ENCODE results near the gene GJD4. TPM values are rescaled to one million over a fixed set of nuclear protein-coding genes. Genes with fewer than 3 reads are reported as not detected.

The GJD4 gene
- not detected for polyA plus RNA-seq

GRCh38 chr10:35605191-35605590, at the start of gene GJD4:
GJD4 (plus strand) TSS chr10:35605341; CDS start chr10:35605568, 227 bp downstream.
- 66 to 76% methylated on average over 8 of the region's 8 CpGs for WGBS, 2 donors
- H3K9me3 ChIP-seq (ENCODE audit: control insufficient read depth in 2 of 2, insufficient read depth in 1 of 2, low read depth in 1 of 2, low read length in 1 of 2) = no peaks in the 10 kb centered on the region
- H3K4me3 ChIP-seq (ENCODE audit: low read depth in 1 of 2, low read length in 2 of 2) = no peak within 1 kb of the TSS
- no peak within 1 kb of the TSS for H3K27ac ChIP-seq (ENCODE audit: low read depth in 2 of 2, low read length in 1 of 2)
- H3K4me1 ChIP-seq (ENCODE audit: control insufficient read depth in 2 of 2, insufficient read depth in 2 of 2, low read length in 1 of 2) = peaks cover 0 to 6% of the 10 kb centered on the region in 2 donors
- H3K27me3 ChIP-seq (ENCODE audit: control insufficient read depth in 1 of 2, insufficient read depth in 2 of 2, low read length in 2 of 2) = peaks cover 0 to 7% of the 10 kb centered on the region in 2 donors
- no peaks in the 10 kb centered on the region for H3K36me3 ChIP-seq (ENCODE audit: control insufficient read depth in 2 of 2, insufficient read depth in 2 of 2, low read length in 1 of 2)

- no peak overlapping the region for H3K27ac ChIP-seq (ENCODE audit: low read depth in 2 of 2, low read length in 1 of 2)
Measured at GRCh38 chr10:35555962-35556930, 48.9 kb upstream of the GJD4 start.

GRCh38 chr10:35558276-35558675, 46.9 kb upstream of the GJD4 start:
- Histone ChIP-seq H3K27ac (ENCODE audit: low read depth in 2 of 2, low read length in 1 of 2) (no peak overlapping the region), H3K4me3 (ENCODE audit: low read depth in 1 of 2, low read length in 2 of 2) (no peak overlapping the region), H3K27me3 (ENCODE audit: control insufficient read depth in 1 of 2, insufficient read depth in 2 of 2, low read length in 2 of 2) (no peaks in the 10 kb centered on the region), H3K9me3 (ENCODE audit: control insufficient read depth in 2 of 2, insufficient read depth in 1 of 2, low read depth in 1 of 2, low read length in 1 of 2) (no peaks in the 10 kb centered on the region), H3K36me3 (ENCODE audit: control insufficient read depth in 2 of 2, insufficient read depth in 2 of 2, low read length in 1 of 2) (peaks cover 5 to 7% of the 10 kb centered on the region in 2 donors), H3K4me1 (ENCODE audit: control insufficient read depth in 2 of 2, insufficient read depth in 2 of 2, low read length in 1 of 2) (no peaks in the 10 kb centered on the region)
- 97 to 100% methylated on average over 1 of the region's 1 CpG for WGBS, 2 donors

More at GRCh38 chr10:35555962-35556930, 48.9 kb upstream of the GJD4 start:
- Histone ChIP-seq H3K36me3 (ENCODE audit: control insufficient read depth in 2 of 2, insufficient read depth in 2 of 2, low read length in 1 of 2) (peaks cover 4 to 7% of the 10 kb centered on the region in 2 donors), H3K27me3 (ENCODE audit: control insufficient read depth in 1 of 2, insufficient read depth in 2 of 2, low read length in 2 of 2) (no peaks in the 10 kb centered on the region), H3K4me3 (ENCODE audit: low read depth in 1 of 2, low read length in 2 of 2) (no peak overlapping the region), H3K9me3 (ENCODE audit: control insufficient read depth in 2 of 2, insufficient read depth in 1 of 2, low read depth in 1 of 2, low read length in 1 of 2) (no peaks in the 10 kb centered on the region), H3K4me1 (ENCODE audit: control insufficient read depth in 2 of 2, insufficient read depth in 2 of 2, low read length in 1 of 2) (no peaks in the 10 kb centered on the region)
- WGBS, 2 donors = 94% methylated on average over 6 of the region's 6 CpGs

- Histone ChIP-seq H3K27ac (ENCODE audit: low read depth in 2 of 2, low read length in 1 of 2) (no peak overlapping the region), H3K4me3 (ENCODE audit: low read depth in 1 of 2, low read length in 2 of 2) (no peak overlapping the region), H3K27me3 (ENCODE audit: control insufficient read depth in 1 of 2, insufficient read depth in 2 of 2, low read length in 2 of 2) (no peaks in the 10 kb centered on the region), H3K36me3 (ENCODE audit: control insufficient read depth in 2 of 2, insufficient read depth in 2 of 2, low read length in 1 of 2) (peaks cover 0 to 2% of the 10 kb centered on the region in 2 donors), H3K9me3 (ENCODE audit: control insufficient read depth in 2 of 2, insufficient read depth in 1 of 2, low read depth in 1 of 2, low read length in 1 of 2) (no peaks in the 10 kb centered on the region), H3K4me1 (ENCODE audit: control insufficient read depth in 2 of 2, insufficient read depth in 2 of 2, low read length in 1 of 2) (no peaks in the 10 kb centered on the region)
- WGBS, 2 donors = 95% methylated on average over 5 of the region's 5 CpGs
Measured at GRCh38 chr10:35559416-35559815, 45.7 kb upstream of the GJD4 start.

GRCh38 chr10:35561715-35562114, 43.4 kb upstream of the GJD4 start:
- Histone ChIP-seq H3K4me3 (ENCODE audit: low read depth in 1 of 2, low read length in 2 of 2) (no peak overlapping the region), H3K27me3 (ENCODE audit: control insufficient read depth in 1 of 2, insufficient read depth in 2 of 2, low read length in 2 of 2) (no peaks in the 10 kb centered on the region), H3K9me3 (ENCODE audit: control insufficient read depth in 2 of 2, insufficient read depth in 1 of 2, low read depth in 1 of 2, low read length in 1 of 2) (no peaks in the 10 kb centered on the region), H3K36me3 (ENCODE audit: control insufficient read depth in 2 of 2, insufficient read depth in 2 of 2, low read length in 1 of 2) (peaks cover 0 to 9% of the 10 kb centered on the region in 2 donors), H3K27ac (ENCODE audit: low read depth in 2 of 2, low read length in 1 of 2) (no peak overlapping the region), H3K4me1 (ENCODE audit: control insufficient read depth in 2 of 2, insufficient read depth in 2 of 2, low read length in 1 of 2) (no peaks in the 10 kb centered on the region)
- WGBS, 2 donors = 90 to 94% methylated on average over 5 of the region's 5 CpGs

- Histone ChIP-seq H3K27me3 (ENCODE audit: control insufficient read depth in 1 of 2, insufficient read depth in 2 of 2, low read length in 2 of 2) (no peaks in the 10 kb centered on the region), H3K9me3 (ENCODE audit: control insufficient read depth in 2 of 2, insufficient read depth in 1 of 2, low read depth in 1 of 2, low read length in 1 of 2) (no peaks in the 10 kb centered on the region), H3K36me3 (ENCODE audit: control insufficient read depth in 2 of 2, insufficient read depth in 2 of 2, low read length in 1 of 2) (peaks cover 0 to 12% of the 10 kb centered on the region in 2 donors), H3K4me1 (ENCODE audit: control insufficient read depth in 2 of 2, insufficient read depth in 2 of 2, low read length in 1 of 2) (no peaks in the 10 kb centered on the region), H3K27ac (ENCODE audit: low read depth in 2 of 2, low read length in 1 of 2) (no peak overlapping the region), H3K4me3 (ENCODE audit: low read depth in 1 of 2, low read length in 2 of 2) (no peak overlapping the region)
- WGBS, 2 donors = 90 to 100% methylated on average over 1 of the region's 1 CpG
Measured at GRCh38 chr10:35562427-35562826, 42.7 kb upstream of the GJD4 start.

- H3K36me3 ChIP-seq (ENCODE audit: control insufficient read depth in 2 of 2, insufficient read depth in 2 of 2, low read length in 1 of 2) = peaks cover 0 to 20% of the 10 kb centered on the region in 2 donors
- H3K27me3 ChIP-seq (ENCODE audit: control insufficient read depth in 1 of 2, insufficient read depth in 2 of 2, low read length in 2 of 2) = no peaks in the 10 kb centered on the region
- H3K9me3 ChIP-seq (ENCODE audit: control insufficient read depth in 2 of 2, insufficient read depth in 1 of 2, low read depth in 1 of 2, low read length in 1 of 2) = no peaks in the 10 kb centered on the region
- WGBS, 2 donors = 44 to 51% methylated on average over 13 of the region's 13 CpGs
- no peak overlapping the region for H3K4me3 ChIP-seq (ENCODE audit: low read depth in 1 of 2, low read length in 2 of 2)
- no peaks in the 10 kb centered on the region for H3K4me1 ChIP-seq (ENCODE audit: control insufficient read depth in 2 of 2, insufficient read depth in 2 of 2, low read length in 1 of 2)
- no peak overlapping the region for H3K27ac ChIP-seq (ENCODE audit: low read depth in 2 of 2, low read length in 1 of 2)
Measured at GRCh38 chr10:35563261-35563891, 41.8 kb upstream of the GJD4 start.

- Histone ChIP-seq H3K27ac (ENCODE audit: low read depth in 2 of 2, low read length in 1 of 2) (no peak overlapping the region), H3K27me3 (ENCODE audit: control insufficient read depth in 1 of 2, insufficient read depth in 2 of 2, low read length in 2 of 2) (no peaks in the 10 kb centered on the region), H3K36me3 (ENCODE audit: control insufficient read depth in 2 of 2, insufficient read depth in 2 of 2, low read length in 1 of 2) (peaks cover 0 to 30% of the 10 kb centered on the region in 2 donors), H3K4me3 (ENCODE audit: low read depth in 1 of 2, low read length in 2 of 2) (no peak overlapping the region), H3K9me3 (ENCODE audit: control insufficient read depth in 2 of 2, insufficient read depth in 1 of 2, low read depth in 1 of 2, low read length in 1 of 2) (no peaks in the 10 kb centered on the region), H3K4me1 (ENCODE audit: control insufficient read depth in 2 of 2, insufficient read depth in 2 of 2, low read length in 1 of 2) (no peaks in the 10 kb centered on the region)
- 75 to 81% methylated on average over 6 of the region's 6 CpGs for WGBS, 2 donors
Measured at GRCh38 chr10:35564341-35564968, 40.7 kb upstream of the GJD4 start.

GRCh38 chr10:35565602-35566081, 39.5 kb upstream of the GJD4 start:
- Histone ChIP-seq H3K27me3 (ENCODE audit: control insufficient read depth in 1 of 2, insufficient read depth in 2 of 2, low read length in 2 of 2) (no peaks in the 10 kb centered on the region), H3K4me1 (ENCODE audit: control insufficient read depth in 2 of 2, insufficient read depth in 2 of 2, low read length in 1 of 2) (no peaks in the 10 kb centered on the region), H3K36me3 (ENCODE audit: control insufficient read depth in 2 of 2, insufficient read depth in 2 of 2, low read length in 1 of 2) (peaks cover 4 to 30% of the 10 kb centered on the region in 2 donors), H3K9me3 (ENCODE audit: control insufficient read depth in 2 of 2, insufficient read depth in 1 of 2, low read depth in 1 of 2, low read length in 1 of 2) (no peaks in the 10 kb centered on the region), H3K27ac (ENCODE audit: low read depth in 2 of 2, low read length in 1 of 2) (no peak overlapping the region), H3K4me3 (ENCODE audit: low read depth in 1 of 2, low read length in 2 of 2) (no peak overlapping the region)
- WGBS, 2 donors = 68 to 78% methylated on average over 8 of the region's 8 CpGs
